Heart left ventricle (tissue), 13 donors: ENCODE measurements around the gene CARS1.

ENCODE experiments used
- POLR2A ChIP-seq, 2 donors: fragments of 450-650 bp; IDR thresholded peaks; one replicate each; pipeline ENCODE4 v1.6.1; 2017; ENCODE audit warnings: antibody characterized with exemption in 2 of 2, mild to moderate bottlenecking in 2 of 2, moderate library complexity in 2 of 2
- TF ChIP-seq, protein P1 (sequence below), 12 donors: fragments of 200-600 bp; sonication (generic) in 4 of 12; IDR thresholded peaks; one replicate each; pipeline versions ENCODE4 v1.5.0 to v1.8.0; 2018 to 2022; ENCODE audit warnings: antibody characterized with exemption in 12 of 12, mild to moderate bottlenecking in 5 of 12
- donor health status: ischemic (EF 13 %, LVEDD 7.1; RV severe dilation, severe dysfunction).
- donor health status: DM: no; HTN: yes; CAD: no.
- donor health status: DM: no; HTN: no; CAD: no.
- donor health status: ischemic (EF 25% LVEDD 6.9; RV normal size, moderate dysfunction).
- donor health status: ischemic (EF 25% LVEDD 5.7; RV mildly dilated, moderate dysfunction).
- donor health status: ischemic (EF 35%, LVEDD 5.7; RV mildly dilated, moderate dysfunction).
- donor health status: nonischemic (EF 11% LVEDD 7.7; RV severe dilation, severe dysfunction).
- donor health status: DM: yes; HTN: yes; CAD: no.
- donor health status: PGD.
- donor health status: ischemic (EF 29% LVEDD 5.4; RV normal size, mild dysfunction).
- donor health status: nonischemic (EF 23%, LVEDD 6.1; RV moderate dilation, normal function).

DNA sequence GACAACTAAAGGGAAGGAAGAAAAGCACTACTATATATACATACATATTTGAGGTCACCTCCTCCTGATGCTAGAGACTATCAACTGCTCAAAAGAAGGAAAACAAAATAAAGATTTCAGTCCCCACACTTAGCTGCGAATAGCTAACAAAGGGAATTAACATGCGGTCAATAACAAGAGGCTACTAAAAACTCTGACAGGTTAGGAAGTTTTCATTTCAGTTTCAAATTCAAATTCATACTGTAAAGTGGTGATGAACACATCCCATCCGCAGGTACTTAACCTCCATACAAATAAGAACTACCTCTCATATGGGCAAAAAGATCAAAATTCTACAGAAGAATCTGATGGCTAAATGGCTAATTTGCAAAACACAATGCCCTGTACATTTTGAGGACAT, 67.7 kb downstream of the CARS1 start:
- TF ChIP-seq, protein P1, sequence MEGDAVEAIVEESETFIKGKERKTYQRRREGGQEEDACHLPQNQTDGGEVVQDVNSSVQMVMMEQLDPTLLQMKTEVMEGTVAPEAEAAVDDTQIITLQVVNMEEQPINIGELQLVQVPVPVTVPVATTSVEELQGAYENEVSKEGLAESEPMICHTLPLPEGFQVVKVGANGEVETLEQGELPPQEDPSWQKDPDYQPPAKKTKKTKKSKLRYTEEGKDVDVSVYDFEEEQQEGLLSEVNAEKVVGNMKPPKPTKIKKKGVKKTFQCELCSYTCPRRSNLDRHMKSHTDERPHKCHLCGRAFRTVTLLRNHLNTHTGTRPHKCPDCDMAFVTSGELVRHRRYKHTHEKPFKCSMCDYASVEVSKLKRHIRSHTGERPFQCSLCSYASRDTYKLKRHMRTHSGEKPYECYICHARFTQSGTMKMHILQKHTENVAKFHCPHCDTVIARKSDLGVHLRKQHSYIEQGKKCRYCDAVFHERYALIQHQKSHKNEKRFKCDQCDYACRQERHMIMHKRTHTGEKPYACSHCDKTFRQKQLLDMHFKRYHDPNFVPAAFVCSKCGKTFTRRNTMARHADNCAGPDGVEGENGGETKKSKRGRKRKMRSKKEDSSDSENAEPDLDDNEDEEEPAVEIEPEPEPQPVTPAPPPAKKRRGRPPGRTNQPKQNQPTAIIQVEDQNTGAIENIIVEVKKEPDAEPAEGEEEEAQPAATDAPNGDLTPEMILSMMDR (IDR thresholded peaks at IDR 0.05) = no peak
- no peak for TF ChIP-seq POLR2A (IDR thresholded peaks at IDR 0.05)
